ENCODE measurements around the gene SLC24A3. TPM values are rescaled to one million over a fixed set of nuclear protein-coding genes. Genes with fewer than 3 reads are reported as not detected.

The SLC24A3 gene
- total and polyA plus RNA-seq, 2 of the 13 experiments (the other 11 are each of a cell fraction or from before 2014, with no cell fraction given): not detected

GRCh38 chr20:19609642-19610223 is 397.3 kb downstream of the SLC24A3 start (continued):
- peak; percentile 77; the same call in 1 of the 2 replicates for TF ChIP-seq TCF7 (IDR thresholded peaks at IDR 0.05; ENCODE audit: low read depth)
- no peak for TF ChIP-seq ZNF180 (CRISPR knock-in tag; IDR thresholded peaks at IDR 0.05; ENCODE audit: borderline replicate concordance, low read depth)
- TF ChIP-seq STAT5B (CRISPR knock-in tag; IDR thresholded peaks at IDR 0.05): no peak
- no peak for TF ChIP-seq SNAPC5 (CRISPR knock-in tag; IDR thresholded peaks at IDR 0.05; ENCODE audit: borderline replicate concordance)
- no peak for TF ChIP-seq ZNF251 (CRISPR knock-in tag; IDR thresholded peaks at IDR 0.05)
- TF ChIP-seq GFI1 (CRISPR knock-in tag; IDR thresholded peaks at IDR 0.05; ENCODE audit: borderline replicate concordance): peak; percentile 80
- TF ChIP-seq TIGD3 (CRISPR knock-in tag; IDR thresholded peaks at IDR 0.05; ENCODE audit: borderline replicate concordance): no peak
- TF ChIP-seq MAFG (CRISPR knock-in tag; IDR thresholded peaks at IDR 0.05): no peak
- TF ChIP-seq ZNF3 (CRISPR knock-in tag; IDR thresholded peaks at IDR 0.05): no peak
- no peak for TF ChIP-seq UBTF (CRISPR knock-in tag; IDR thresholded peaks at IDR 0.05)
- TF ChIP-seq IRF2 (CRISPR knock-in tag; IDR thresholded peaks at IDR 0.05): peak; percentile 71
- no peak for TF ChIP-seq MYPOP (CRISPR knock-in tag; IDR thresholded peaks at IDR 0.05)
- TF ChIP-seq ZNF572 (CRISPR knock-in tag; IDR thresholded peaks at IDR 0.05): no peak
- no peak for TF ChIP-seq ZNF451 (CRISPR knock-in tag; IDR thresholded peaks at IDR 0.05)
- no peak for TF ChIP-seq U2AF1 (optimal IDR thresholded peaks at IDR 0.05; ENCODE audit: low read depth, low read length)
- no peak for TF ChIP-seq KDM5B (CRISPR knock-in tag; IDR thresholded peaks at IDR 0.05; ENCODE audit: borderline replicate concordance)
- no peak for TF ChIP-seq ZNF235 (CRISPR knock-in tag; IDR thresholded peaks at IDR 0.05; ENCODE audit: borderline replicate concordance)
- peak; percentile 64; the same call in 1 of the 2 replicates for TF ChIP-seq ZSCAN9 (CRISPR knock-in tag; IDR thresholded peaks at IDR 0.05; ENCODE audit: borderline replicate concordance)
- TF ChIP-seq MYNN (CRISPR knock-in tag; IDR thresholded peaks at IDR 0.05; ENCODE audit: low read depth): no peak
- 0 out of 2 replicates have a peak, but pooled peaks have one; percentile 53 for TF ChIP-seq SSRP1 (CRISPR knock-in tag; IDR thresholded peaks at IDR 0.05)
- peak; percentile 87; the same call in 1 of the 2 replicates for TF ChIP-seq NFIC (IDR thresholded peaks at IDR 0.05; ENCODE audit: low read length)
- TF ChIP-seq TGIF2 (CRISPR knock-in tag; IDR thresholded peaks at IDR 0.05): no peak
- TF ChIP-seq MZF1 (CRISPR knock-in tag; IDR thresholded peaks at IDR 0.05; ENCODE audit: borderline replicate concordance): no peak
- TF ChIP-seq IKZF1 (IDR thresholded peaks at IDR 0.05): no peak
- TF ChIP-seq ZNF652 (CRISPR knock-in tag; IDR thresholded peaks at IDR 0.05; ENCODE audit: borderline replicate concordance, low read depth): no peak
- no peak for TF ChIP-seq KDM5A (IDR thresholded peaks at IDR 0.05; ENCODE audit: borderline replicate concordance, low read length)
- peak; percentile 90; the same call in 1 of the 2 replicates for TF ChIP-seq ZSCAN29 (CRISPR knock-in tag; conservative IDR thresholded peaks at IDR 0.05)
- TF ChIP-seq TAF15 (IDR thresholded peaks at IDR 0.05; ENCODE audit: low read depth, low read length, poor library complexity, severe bottlenecking): no peak
- TF ChIP-seq CAMTA2 (CRISPR knock-in tag; IDR thresholded peaks at IDR 0.05; ENCODE audit: borderline replicate concordance): no peak
